HEK293 (cell line): ENCODE data around the gene PRM1.

ENCODE experiments used
- BCL11A ChIP-seq: fragments of 450-650 bp; formaldehyde crosslinking; IDR thresholded peaks from 2 replicates; pipeline ENCODE4 v1.5.1; 2016; ENCODE audit warnings: low read depth, missing biosample characterization, missing genetic modification characterization
- CTCF ChIP-seq: fragments of 450-650 bp; formaldehyde crosslinking; IDR thresholded peaks from 2 replicates; pipeline ENCODE4 v1.5.1; 2016; ENCODE audit warnings: missing biosample characterization, missing genetic modification characterization
- HOXA7 ChIP-seq: sonication (generic); formaldehyde crosslinking; IDR thresholded peaks from 2 replicates; pipeline ENCODE4 v1.8.1; 2022; ENCODE audit warnings: missing genetic modification reagents, borderline replicate concordance
- KLF10 ChIP-seq: fragments of 450-650 bp; IDR thresholded peaks from 2 replicates; pipeline ENCODE4 v1.5.1; 2018; ENCODE audit warnings: missing biosample characterization, mild to moderate bottlenecking, missing genetic modification characterization
- PRDM10 ChIP-seq: fragments of 450-650 bp; formaldehyde crosslinking; IDR thresholded peaks from 2 replicates; pipeline ENCODE4 v1.5.1; 2016; ENCODE audit warnings: missing biosample characterization, missing genetic modification characterization
- ZFP41 ChIP-seq: fragments of 450-650 bp; formaldehyde crosslinking; IDR thresholded peaks from 2 replicates; pipeline ENCODE4 v1.5.1; 2016; ENCODE audit warnings: missing biosample characterization, missing genetic modification characterization, borderline replicate concordance
- ZNF138 ChIP-seq: fragments of 450-650 bp; formaldehyde crosslinking; IDR thresholded peaks from 2 replicates; pipeline ENCODE4 v1.5.1; 2016; ENCODE audit warnings: missing biosample characterization, missing genetic modification characterization, borderline replicate concordance
- ZNF26 ChIP-seq: fragments of 450-650 bp; formaldehyde crosslinking; IDR thresholded peaks from 2 replicates; pipeline ENCODE4 v1.5.1; 2016; ENCODE audit warnings: missing biosample characterization, missing genetic modification characterization
- ZNF639 ChIP-seq: fragments of 450-650 bp; formaldehyde crosslinking; IDR thresholded peaks from 2 replicates; pipeline ENCODE4 v1.5.1; 2016; ENCODE audit warnings: missing biosample characterization, missing genetic modification characterization
- ZNF670 ChIP-seq: fragments of 450-650 bp; formaldehyde crosslinking; IDR thresholded peaks from 2 replicates; pipeline ENCODE4 v1.5.1; 2016; ENCODE audit warnings: missing biosample characterization, missing genetic modification characterization, low read depth
- ZNF830 ChIP-seq: fragments of 450-650 bp; IDR thresholded peaks from 2 replicates; pipeline ENCODE4 v1.5.0; 2018; ENCODE audit warnings: missing biosample characterization, missing genetic modification characterization, low read depth, mild to moderate bottlenecking, moderate library complexity

GRCh38 chr16:11306381-11306780 is 25.3 kb upstream of the PRM1 start:
- no peak for TF ChIP-seq ZNF639 (tag by site-specific recombination)
- TF ChIP-seq PRDM10 (tag by site-specific recombination) = no peak
- no peak for TF ChIP-seq CTCF (tag by site-specific recombination)
- TF ChIP-seq ZNF830 (tag by site-specific recombination) = no peak
- TF ChIP-seq ZNF26 (tag by site-specific recombination) = no peak
- TF ChIP-seq ZNF138 (tag by site-specific recombination) = no peak
- no peak for TF ChIP-seq BCL11A
- no peak for TF ChIP-seq ZNF670
- TF ChIP-seq HOXA7 (CRISPR knock-in tag) = no peak
- TF ChIP-seq ZFP41 (tag by site-specific recombination) = no peak
- no peak for TF ChIP-seq KLF10 (tag by site-specific recombination)
